Astrocyte of the spinal cord (primary cell): ENCODE measurements around the gene TSBP1.

Source experiments
- DNase-seq: peaks from one replicate; pipeline ENCODE4 v3.0.0; 2011; ENCODE audit warnings: low read depth, low spot score
- H3K4me3 ChIP-seq: 2 replicates; pipeline ENCODE4 v1.5.1; 2011; ENCODE audit warnings: low read depth, mild to moderate bottlenecking, low read length, moderate library complexity
- CTCF ChIP-seq: IDR thresholded peaks from 2 replicates; pipeline ENCODE4 v1.5.1; 2012; ENCODE audit warnings: low read depth, mild to moderate bottlenecking, low read length, inconsistent platforms
- in situ Hi-C: cut with HindIII; loops from 2 replicates; pipeline ENCODE4 v1.10.0; 2017; ENCODE audit warnings: low sequenced_read_pairs

The TSBP1 gene

GRCh38 chr6:32255199-32256153 is 116.2 kb downstream of the TSBP1 start:
- peak overlapping the region; percentile 39 for H3K4me3 ChIP-seq
- peak; percentile 92 for DNase-seq
- in situ Hi-C loops: no loop called here
- TF ChIP-seq CTCF: peak; percentile 73

GRCh38 chr6:32254761-32255198 is 116.9 kb downstream of the TSBP1 start:
- in situ Hi-C loops: no loop called here
- peak overlapping the region; percentile 39 for H3K4me3 ChIP-seq
- no peak for DNase-seq
- no peak for TF ChIP-seq CTCF

GRCh38 chr6:32252331-32253009 is 119.2 kb downstream of the TSBP1 start:
- no peak for DNase-seq
- in situ Hi-C loops: no loop called here
- no peak overlapping the region for H3K4me3 ChIP-seq
- no peak for TF ChIP-seq CTCF

- no peak for TF ChIP-seq CTCF
- no peak overlapping the region for H3K4me3 ChIP-seq
- DNase-seq: no peak
- in situ Hi-C loops: no loop called here
Observed at GRCh38 chr6:32249262-32249661, 122.4 kb downstream of the TSBP1 start.

GRCh38 chr6:32247401-32247800 is 124.3 kb downstream of the TSBP1 start:
- no peak for TF ChIP-seq CTCF
- no peak for DNase-seq
- in situ Hi-C loops: no loop called here
- no peak overlapping the region for H3K4me3 ChIP-seq

GRCh38 chr6:32244946-32245398 is 126.7 kb downstream of the TSBP1 start:
- no peak overlapping the region for H3K4me3 ChIP-seq
- peak; percentile 68 for DNase-seq
- in situ Hi-C loops: no loop called here
- peak; percentile 94 for TF ChIP-seq CTCF
